Activated naive CD8-positive, alpha-beta T cell treated with anti-CD3 and anti-CD28 coated beads, Interleukin-2, amount 10 ng/mL, durations not matched to agents 7 days and 5 days (primary cell): ENCODE data around the gene JAKMIP1. TPM values are rescaled to one million over a fixed set of nuclear protein-coding genes. Genes with fewer than 3 reads are reported as not detected.

Source experiments
- ATAC-seq: fragments of 150-1000 bp; cut with Tn5 transposase; one replicate; pipeline ENCODE4 v1.10.0; 2021; ENCODE audit warnings: low read depth, moderate library complexity
- POLR2A ChIA-PET: fragments of 350-600 bp; sonication (Branson Sonifier 250); formaldehyde crosslinking; loops from one replicate; lab custom pipeline; 2021; ENCODE audit warnings: antibody characterized with exemption; lab: Charles Lee
- DNase-seq: peaks from one replicate; pipeline ENCODE4 v3.0.0; 2021
- H3K27ac Mint-ChIP-seq: one replicate; pipeline ENCODE4 v1.8.0; 2022; ENCODE audit warnings: mild to moderate bottlenecking, mixed read lengths
- H3K27me3 Mint-ChIP-seq: one replicate; pipeline ENCODE4 v1.8.0; 2022; ENCODE audit warnings: mild to moderate bottlenecking, moderate library complexity, mixed read lengths
- H3K36me3 Mint-ChIP-seq: one replicate; pipeline ENCODE4 v1.8.0; 2021; ENCODE audit warnings: mild to moderate bottlenecking, mixed read lengths
- H3K4me1 Mint-ChIP-seq: one replicate; pipeline ENCODE4 v1.8.0; 2021; ENCODE audit warnings: mixed read lengths
- H3K4me3 Mint-ChIP-seq: one replicate; pipeline ENCODE4 v1.8.0; 2022; ENCODE audit warnings: mild to moderate bottlenecking, moderate library complexity, mixed read lengths
- H3K9me3 Mint-ChIP-seq: one replicate; pipeline ENCODE4 v1.8.0; 2021; ENCODE audit warnings: mixed read lengths
- total RNA-seq, 2 experiments: library from RNA; stranded (reverse); gene quantifications; one replicate each; pipeline ENCODE4 v1.2.3, GENCODE V29; 2021

Gene JAKMIP1
- total RNA-seq, 2 experiments from 2014 or later = 5.3 to 5.9 TPM

- POLR2A ChIA-PET = no interaction called here
- no peaks in the 10 kb centered on the region for H3K9me3 Mint-ChIP-seq
- H3K4me3 Mint-ChIP-seq = no peak overlapping the region
- H3K4me1 Mint-ChIP-seq = no peaks in the 10 kb centered on the region
- peaks cover 2% of the 10 kb centered on the region for H3K27me3 Mint-ChIP-seq
- ATAC-seq (no peak), DNase-seq (no peak)
- no peak overlapping the region for H3K27ac Mint-ChIP-seq
- H3K36me3 Mint-ChIP-seq = no peaks in the 10 kb centered on the region
These were observed 72.0 kb downstream of the JAKMIP1 start for GRCh38 chr4:6128221-6128850.

GRCh38 chr4:6126971-6127745, 73.2 kb downstream of the JAKMIP1 start:
- H3K27ac Mint-ChIP-seq = no peak overlapping the region
- ATAC-seq (no peak), DNase-seq (no peak)
- H3K27me3 Mint-ChIP-seq = peaks cover 2% of the 10 kb centered on the region
- H3K4me1 Mint-ChIP-seq = no peaks in the 10 kb centered on the region
- no peaks in the 10 kb centered on the region for H3K9me3 Mint-ChIP-seq
- H3K36me3 Mint-ChIP-seq = no peaks in the 10 kb centered on the region
- H3K4me3 Mint-ChIP-seq = no peak overlapping the region
- POLR2A ChIA-PET = no interaction called here

- POLR2A ChIA-PET = no interaction called here
- peak; percentile 42 for ATAC-seq
- no peaks in the 10 kb centered on the region for H3K36me3 Mint-ChIP-seq
- DNase-seq = no peak
- H3K9me3 Mint-ChIP-seq = no peaks in the 10 kb centered on the region
- H3K4me1 Mint-ChIP-seq = no peaks in the 10 kb centered on the region
- no peaks in the 10 kb centered on the region for H3K27me3 Mint-ChIP-seq
- no peak overlapping the region for H3K27ac Mint-ChIP-seq
- H3K4me3 Mint-ChIP-seq = no peak overlapping the region
These were observed 75.2 kb downstream of the JAKMIP1 start for GRCh38 chr4:6125103-6125651.

GRCh38 chr4:6124386-6125102, 75.8 kb downstream of the JAKMIP1 start:
- Mint-ChIP-seq H3K4me1 (peaks cover under 1% of the 10 kb centered on the region), H3K27ac (no peak overlapping the region), H3K9me3 (no peaks in the 10 kb centered on the region), H3K36me3 (no peaks in the 10 kb centered on the region), H3K4me3 (no peak overlapping the region), H3K27me3 (no peaks in the 10 kb centered on the region)
- ATAC-seq (no peak), DNase-seq (no peak)
- POLR2A ChIA-PET = no interaction called here

GRCh38 chr4:6123976-6124375, 76.4 kb downstream of the JAKMIP1 start:
- DNase-seq (no peak), ATAC-seq (no peak)
- POLR2A ChIA-PET = no interaction called here
- H3K27ac Mint-ChIP-seq = no peak overlapping the region
- H3K27me3 Mint-ChIP-seq = no peaks in the 10 kb centered on the region
- H3K36me3 Mint-ChIP-seq = no peaks in the 10 kb centered on the region
- H3K4me3 Mint-ChIP-seq = no peak overlapping the region
- H3K4me1 Mint-ChIP-seq = peaks cover 1% of the 10 kb centered on the region
- no peaks in the 10 kb centered on the region for H3K9me3 Mint-ChIP-seq

GRCh38 chr4:6123541-6123940, 76.8 kb downstream of the JAKMIP1 start:
- Mint-ChIP-seq H3K36me3 (no peaks in the 10 kb centered on the region), H3K27me3 (no peaks in the 10 kb centered on the region), H3K9me3 (no peaks in the 10 kb centered on the region), H3K4me3 (no peak overlapping the region), H3K27ac (no peak overlapping the region), H3K4me1 (peaks cover 1% of the 10 kb centered on the region)
- POLR2A ChIA-PET = no interaction called here
- DNase-seq = no peak
- ATAC-seq = no peak

- ATAC-seq (no peak), DNase-seq (no peak)
- Mint-ChIP-seq H3K4me1 (peaks cover 1% of the 10 kb centered on the region), H3K9me3 (no peaks in the 10 kb centered on the region), H3K27ac (no peak overlapping the region), H3K27me3 (no peaks in the 10 kb centered on the region), H3K4me3 (no peak overlapping the region), H3K36me3 (no peaks in the 10 kb centered on the region)
- POLR2A ChIA-PET = no interaction called here
These were observed 77.2 kb downstream of the JAKMIP1 start for GRCh38 chr4:6123116-6123515.

GRCh38 chr4:6122496-6122895, 77.9 kb downstream of the JAKMIP1 start:
- no peaks in the 10 kb centered on the region for H3K9me3 Mint-ChIP-seq
- no peak for ATAC-seq
- peaks cover 1% of the 10 kb centered on the region for H3K4me1 Mint-ChIP-seq
- POLR2A ChIA-PET = no interaction called here
- H3K27me3 Mint-ChIP-seq = no peaks in the 10 kb centered on the region
- no peak overlapping the region for H3K27ac Mint-ChIP-seq
- H3K36me3 Mint-ChIP-seq = no peaks in the 10 kb centered on the region
- no peak for DNase-seq
- H3K4me3 Mint-ChIP-seq = no peak overlapping the region

- Mint-ChIP-seq H3K27me3 (peaks cover 4% of the 10 kb centered on the region), H3K4me3 (no peak overlapping the region), H3K9me3 (no peaks in the 10 kb centered on the region), H3K36me3 (no peaks in the 10 kb centered on the region), H3K27ac (no peak overlapping the region), H3K4me1 (peaks cover 1% of the 10 kb centered on the region)
- no peak for DNase-seq
- no peak for ATAC-seq
- POLR2A ChIA-PET = no interaction called here
These were observed 78.4 kb downstream of the JAKMIP1 start for GRCh38 chr4:6121941-6122340.

GRCh38 chr4:6121276-6121850, 79.0 kb downstream of the JAKMIP1 start:
- Mint-ChIP-seq H3K4me3 (no peak overlapping the region), H3K36me3 (no peaks in the 10 kb centered on the region), H3K4me1 (peaks cover 1% of the 10 kb centered on the region), H3K27me3 (peaks cover 10% of the 10 kb centered on the region), H3K27ac (no peak overlapping the region), H3K9me3 (no peaks in the 10 kb centered on the region)
- ATAC-seq (no peak), DNase-seq (no peak)
- POLR2A ChIA-PET = no interaction called here

- Mint-ChIP-seq H3K4me3 (no peak overlapping the region), H3K27ac (no peak overlapping the region), H3K9me3 (no peaks in the 10 kb centered on the region), H3K27me3 (peaks cover 10% of the 10 kb centered on the region), H3K4me1 (peaks cover 1% of the 10 kb centered on the region), H3K36me3 (no peaks in the 10 kb centered on the region)
- DNase-seq (no peak), ATAC-seq (no peak)
- POLR2A ChIA-PET = no interaction called here
These were observed 80.0 kb downstream of the JAKMIP1 start for GRCh38 chr4:6120361-6120760.

GRCh38 chr4:6119507-6120020, 80.8 kb downstream of the JAKMIP1 start:
- Mint-ChIP-seq H3K4me3 (no peak overlapping the region), H3K27ac (no peak overlapping the region)
- POLR2A ChIA-PET = no interaction called here

GRCh38 chr4:6118201-6118600, 82.1 kb downstream of the JAKMIP1 start:
- no peaks in the 10 kb centered on the region for H3K36me3 Mint-ChIP-seq
- no peak for DNase-seq
- H3K4me3 Mint-ChIP-seq = no peak overlapping the region
- H3K27ac Mint-ChIP-seq = no peak overlapping the region
- POLR2A ChIA-PET = no interaction called here
- no peak for ATAC-seq
- no peaks in the 10 kb centered on the region for H3K9me3 Mint-ChIP-seq
- peaks cover 10% of the 10 kb centered on the region for H3K4me1 Mint-ChIP-seq
- H3K27me3 Mint-ChIP-seq = peaks cover 10% of the 10 kb centered on the region

More at GRCh38 chr4:6119507-6120020, 80.8 kb downstream of the JAKMIP1 start:
- ATAC-seq (peak; percentile 56), DNase-seq (no peak)
- Mint-ChIP-seq H3K36me3 (no peaks in the 10 kb centered on the region), H3K4me1 (peaks cover 5% of the 10 kb centered on the region), H3K27me3 (peaks cover 10% of the 10 kb centered on the region), H3K9me3 (no peaks in the 10 kb centered on the region)
